ENCODE data around the gene ZIC2.

DNA sequence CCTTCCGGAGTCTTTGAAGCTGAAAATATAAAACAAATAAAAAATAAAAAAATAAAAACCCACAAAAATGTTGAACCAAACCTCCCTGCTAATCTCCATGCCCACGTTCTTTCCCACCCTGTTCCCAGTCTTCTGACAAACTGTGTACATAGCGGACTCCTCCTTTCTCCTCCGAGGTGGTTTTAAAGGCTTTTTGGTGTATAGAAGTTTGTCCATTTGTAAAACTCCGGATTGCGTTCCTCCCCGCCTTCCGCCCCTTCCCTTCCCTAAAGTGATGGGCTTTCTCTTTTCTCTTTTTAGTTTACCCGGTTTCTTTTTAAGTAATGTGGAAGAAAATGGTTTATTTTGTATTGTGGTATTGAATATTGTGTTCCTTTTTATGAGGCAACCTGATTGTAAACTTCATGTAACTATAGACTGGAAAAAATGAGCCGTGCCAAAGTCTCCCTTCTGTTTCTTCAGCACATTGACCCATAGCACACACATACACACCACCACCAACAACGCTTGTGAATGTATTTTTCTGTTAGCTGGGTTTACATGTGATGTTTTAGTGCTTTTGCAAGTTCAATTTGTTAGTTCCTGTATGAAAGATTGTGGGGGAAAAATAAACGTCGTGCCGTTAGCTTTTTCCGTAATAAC, 4.4 kb downstream of the ZIC2 start:
- TF ChIP-seq CTCF (IDR thresholded peaks at IDR 0.05; ENCODE audit: low read depth, low read length) (no peak), EZH2phosphoT487 (IDR thresholded peaks at IDR 0.05; ENCODE audit: low read depth) (no peak)

All from OCI-LY3 (cell line).